A549 (cell line): ENCODE measurements around the gene SGCD. TPM values are rescaled to one million over a fixed set of nuclear protein-coding genes. Genes with fewer than 3 reads are reported as not detected.

Experiments
- ATAC-seq, 2 experiments: fragments of 200-7000 bp in 1 of 2; fragments of >200 bp in 1 of 2; cut with Nextera tagmentation in 1 of 2; cut with Tn5 transposase in 1 of 2; 3 replicates each; pipeline versions ENCODE4 v1.8.0 to v1.9.1; 2018 to 2020; ENCODE audit warnings: mild to moderate bottlenecking in 1 of 2, moderate library complexity in 1 of 2
- CTCF ChIA-PET: fragments of 300-600 bp; sonication (Branson Sonifier 250); formaldehyde crosslinking; extraction: SDS; loops from one replicate; lab custom pipeline; 2021; ENCODE audit warnings: antibody characterized with exemption, inconsistent platforms; lab: Yijun Ruan, JAX
- POLR2A ChIA-PET: fragments of 350-600 bp; formaldehyde crosslinking; extraction: SDS; loops from one replicate; lab custom pipeline; 2021; ENCODE audit warnings: antibody characterized with exemption, inconsistent platforms; lab: Yijun Ruan, JAX
- DNase-seq, 2 experiments: peaks; one replicate each; pipeline versions ENCODE4 v3.0.0 to v3.0.0-alpha.2; 2011 to 2016; ENCODE audit warnings: low read depth in 1 of 2, low spot score in 1 of 2
- FAIRE-seq: peaks from 2 replicates; lab custom pipeline; 2011; peaks lifted over from hg19 to GRCh38; lab: Jason Lieb, UNC
- H3K27ac ChIP-seq, 2 experiments: fragments of >200 bp; sonication (Bioruptor Twin); formaldehyde crosslinking; 3 replicates each; pipeline ENCODE4 v1.5.1; 2016 to 2017
- H3K4me1 ChIP-seq: fragments of >200 bp; sonication (Bioruptor Twin); formaldehyde crosslinking; 3 replicates; pipeline ENCODE4 v1.6.1; 2016
- H3K4me2 ChIP-seq: fragments of >200 bp; sonication (Bioruptor Twin); formaldehyde crosslinking; 3 replicates; pipeline ENCODE4 v1.6.1; 2016
- H3K4me3 ChIP-seq: fragments of >200 bp; sonication (Bioruptor Twin); formaldehyde crosslinking; 3 replicates; pipeline ENCODE4 v1.5.1; 2016
- H3K9me3 ChIP-seq: fragments of >200 bp; sonication (Bioruptor Twin); formaldehyde crosslinking; 3 replicates; pipeline ENCODE4 v1.6.1; 2016
- CBX2 ChIP-seq: fragments of 200-600 bp; sonication (generic); IDR thresholded peaks from 2 replicates; pipeline ENCODE4 v1.6.1; 2016; ENCODE audit warnings: low read depth, mild to moderate bottlenecking, borderline replicate concordance
- CEBPB ChIP-seq, 2 experiments: fragments of >200 bp in 1 of 2; sonication (Bioruptor Twin) in 1 of 2; formaldehyde crosslinking in 1 of 2; IDR thresholded peaks; 2 replicates each; pipeline ENCODE4 v1.6.1; 2012 to 2016
- CHD4 ChIP-seq: fragments of 200-600 bp; sonication (generic); IDR thresholded peaks from 2 replicates; pipeline ENCODE4 v1.6.1; 2016; ENCODE audit warnings: antibody characterized with exemption, mild to moderate bottlenecking, borderline replicate concordance
- EP300 ChIP-seq, 2 experiments: fragments of >200 bp; sonication (Bioruptor Twin); formaldehyde crosslinking; IDR thresholded peaks; 2 replicates in 1 of 2; 3 replicates in 1 of 2; pipeline ENCODE4 v1.6.1; 2016 to 2017
- ESRRA ChIP-seq: fragments of 150-350 bp; IDR thresholded peaks from 2 replicates; pipeline ENCODE4 v1.6.1; 2014; ENCODE audit warnings: mild to moderate bottlenecking, low read length, borderline replicate concordance
- FOSB ChIP-seq: fragments of 250-450 bp; sonication (Bioruptor Pico); IDR thresholded peaks from 2 replicates; pipeline ENCODE4 v1.5.0; 2020; ENCODE audit warnings: mild to moderate bottlenecking, moderate library complexity
- FOXS1 ChIP-seq: fragments of 250-450 bp; sonication (Bioruptor Pico); IDR thresholded peaks from 2 replicates; pipeline ENCODE4 v1.5.0; 2020; ENCODE audit warnings: mild to moderate bottlenecking, moderate library complexity
- HDAC2 ChIP-seq: fragments of 200-600 bp; sonication (generic); IDR thresholded peaks from 2 replicates; pipeline ENCODE4 v1.6.1; 2016
- HOXB13 ChIP-seq: fragments of 250-450 bp; sonication (Bioruptor Pico); IDR thresholded peaks from 2 replicates; pipeline ENCODE4 v1.5.0; 2020; ENCODE audit warnings: low read depth, mild to moderate bottlenecking, moderate library complexity
- HOXB5 ChIP-seq: fragments of 250-450 bp; sonication (Bioruptor Pico); IDR thresholded peaks from 2 replicates; pipeline ENCODE4 v1.5.0; 2020; ENCODE audit warnings: mild to moderate bottlenecking, moderate library complexity
- JUN ChIP-seq, 2 experiments: fragments of >200 bp; sonication (Bioruptor Twin); formaldehyde crosslinking; IDR thresholded peaks; 2 replicates in 1 of 2; 3 replicates in 1 of 2; pipeline ENCODE4 v1.6.1; 2016 to 2017
- JUNB ChIP-seq: fragments of >200 bp; sonication (Bioruptor Twin); formaldehyde crosslinking; IDR thresholded peaks from 2 replicates; pipeline ENCODE4 v1.6.1; 2016
- MYC ChIP-seq: IDR thresholded peaks from 2 replicates; pipeline ENCODE4 v1.6.1; 2012; ENCODE audit warnings: mild to moderate bottlenecking, inconsistent platforms, low read length, improper control_type of control experiment, borderline replicate concordance
- NPAS2 ChIP-seq: fragments of 250-450 bp; sonication (Bioruptor Pico); IDR thresholded peaks from 2 replicates; pipeline ENCODE4 v1.8.0; 2022; ENCODE audit warnings: mild to moderate bottlenecking, moderate library complexity, borderline replicate concordance
- NR3C1 ChIP-seq: fragments of >200 bp; sonication (Bioruptor Twin); formaldehyde crosslinking; IDR thresholded peaks from 3 replicates; pipeline ENCODE4 v1.6.1; 2017
- PHF8 ChIP-seq: fragments of 200-600 bp; sonication (generic); IDR thresholded peaks from 2 replicates; pipeline ENCODE4 v1.6.1; 2016; ENCODE audit warnings: low read depth, mild to moderate bottlenecking, antibody characterized with exemption, moderate library complexity, borderline replicate concordance
- POLR2A ChIP-seq: IDR thresholded peaks from 2 replicates; pipeline ENCODE4 v1.6.1; 2012; ENCODE audit warnings: mild to moderate bottlenecking, low read length
- POLR2AphosphoS2 ChIP-seq: conservative IDR thresholded peaks from 2 replicates; pipeline ENCODE4 v1.6.1; 2012; ENCODE audit warnings: low read length, improper control_type of control experiment, inconsistent platforms
- RAD21 ChIP-seq, 2 experiments: fragments of >200 bp in 1 of 2; sonication (Bioruptor Twin) in 1 of 2; formaldehyde crosslinking in 1 of 2; IDR thresholded peaks in 1 of 2; conservative IDR thresholded peaks in 1 of 2; 2 replicates in 1 of 2; 3 replicates in 1 of 2; pipeline ENCODE4 v1.6.1; 2012 to 2018; ENCODE audit warnings: inconsistent platforms in 1 of 2
- RARB ChIP-seq: fragments of 250-450 bp; sonication (Bioruptor Pico); IDR thresholded peaks from 2 replicates; pipeline ENCODE4 v1.8.0; 2021; ENCODE audit warnings: mild to moderate bottlenecking, moderate library complexity
- RFX5 ChIP-seq: fragments of 450-650 bp; IDR thresholded peaks from 2 replicates; pipeline ENCODE4 v1.7.1; 2014; ENCODE audit warnings: antibody characterized with exemption, mild to moderate bottlenecking, moderate library complexity
- RNF2 ChIP-seq: fragments of 200-600 bp; sonication (generic); IDR thresholded peaks from 2 replicates; pipeline ENCODE4 v1.6.1; 2016; ENCODE audit warnings: low read depth, mild to moderate bottlenecking, antibody characterized with exemption, moderate library complexity, borderline replicate concordance
- SREBF2 ChIP-seq: fragments of 450-650 bp; IDR thresholded peaks from 2 replicates; pipeline ENCODE4 v1.6.1; 2014; ENCODE audit warnings: mild to moderate bottlenecking, moderate library complexity
- TFCP2L1 ChIP-seq: fragments of 250-450 bp; sonication (Bioruptor Pico); IDR thresholded peaks from 2 replicates; pipeline ENCODE4 v1.5.0; 2021; ENCODE audit warnings: mild to moderate bottlenecking
- ZC3H11A ChIP-seq: fragments of 450-650 bp; IDR thresholded peaks from 2 replicates; pipeline ENCODE4 v1.6.1; 2014; ENCODE audit warnings: antibody characterized with exemption, mild to moderate bottlenecking
- ZFP36 ChIP-seq: fragments of 450-650 bp; IDR thresholded peaks from 2 replicates; pipeline ENCODE4 v1.6.1; 2014; ENCODE audit warnings: borderline replicate concordance; ENCODE audit not compliant: partially characterized antibody
- ZSCAN20 ChIP-seq: fragments of 250-450 bp; sonication (Bioruptor Pico); IDR thresholded peaks from 2 replicates; pipeline ENCODE4 v1.8.0; 2022; ENCODE audit warnings: mild to moderate bottlenecking, moderate library complexity
- WGBS: methylation state at CpG from one replicate; pipeline ENCODE4 v1.1.6; 2017; ENCODE audit errors: missing lambda C conversion rate; 5-methylcytosine and 5-hydroxymethylcytosine counted together
- polyA plus RNA-seq, 4 experiments: library from polyadenylated mRNA; depleted of rRNA in 3 of 4; stranded (reverse); fragments of >200 nt; fragmentation: RNase III in 1 of 4; extraction: RNeasy Plus Mini Kit Qiagen cat#74134 plus additional on column Dnase treatment in 1 of 4; gene quantifications; 2 replicates in 3 of 4; 3 replicates in 1 of 4; pipeline ENCODE4 v1.2.3, GENCODE V29; 2011 to 2017
- TF ChIP-seq, protein P1 (sequence below): IDR thresholded peaks from 2 replicates; pipeline ENCODE4 v1.6.1; 2012

The SGCD gene
- polyA plus RNA-seq, 2 of the 4 experiments (the other 2 are of a cell fraction), result 7.6 to 10.6 TPM

- TF ChIP-seq ESRRA, result no peak
- no peak for ATAC-seq
- POLR2A ChIA-PET, result no interaction called here
- Histone ChIP-seq H3K9me3 (no peaks in the 10 kb centered on the region), H3K4me1 (no peaks in the 10 kb centered on the region), H3K4me3 (no peak overlapping the region), H3K4me2 (peak overlapping the region; percentile 44; the same call in 2 of the 3 replicates), H3K27ac (no peak overlapping the region)
- no peak for DNase-seq
- CTCF ChIA-PET, result no interaction called here
- no peak for FAIRE-seq
- 39% methylated on average over 1 of the region's 1 CpG for WGBS
Observed at GRCh38 chr5:156799171-156799570, 472.2 kb downstream of the SGCD start.

- ATAC-seq, result no peak
- TF ChIP-seq ZC3H11A (no peak), JUN (IDR thresholded peaks at IDR 0.05) (no peak), ESRRA (no peak), FOSB (no peak), NR3C1 (no peak), CEBPB (IDR thresholded peaks at IDR 0.05) (no peak), ZFP36 (no peak), EP300 (IDR thresholded peaks at IDR 0.05) (no peak), HOXB5 (CRISPR knock-in tag) (no peak)
- Histone ChIP-seq H3K9me3 (no peaks in the 10 kb centered on the region), H3K4me2 (no peak overlapping the region), H3K4me3 (no peak overlapping the region), H3K27ac (no peak overlapping the region), H3K4me1 (no peaks in the 10 kb centered on the region)
- no peak for DNase-seq
- ChIA-PET CTCF (no interaction called here), POLR2A (no interaction called here)
- no peak for FAIRE-seq
- WGBS, result 73% methylated on average over 3 of the region's 3 CpGs
Observed at GRCh38 chr5:156800929-156801328, 474.0 kb downstream of the SGCD start.

DNA sequence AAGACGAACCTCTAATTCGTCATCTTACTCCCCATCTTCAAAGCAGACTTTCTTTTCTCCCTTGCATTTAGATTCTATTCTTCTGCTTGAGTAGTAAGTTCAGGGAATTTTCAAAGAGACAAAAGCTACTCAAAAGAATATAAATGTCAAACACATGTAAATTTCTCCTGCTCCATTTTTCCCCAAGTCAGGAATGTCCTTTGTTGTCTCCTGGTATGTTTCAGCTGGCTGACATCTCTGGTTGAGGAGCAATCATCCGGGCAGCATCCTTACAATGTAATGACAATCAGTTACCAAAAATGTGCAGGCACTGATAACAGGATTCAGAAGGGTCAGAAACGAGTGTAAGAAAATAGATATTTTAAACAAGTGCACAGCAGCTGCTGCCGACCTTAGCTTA, 475.5 kb downstream of the SGCD start:
- WGBS, result 84% methylated on average over 5 of the region's 5 CpGs
- FAIRE-seq (no peak), ATAC-seq (no peak)

DNA sequence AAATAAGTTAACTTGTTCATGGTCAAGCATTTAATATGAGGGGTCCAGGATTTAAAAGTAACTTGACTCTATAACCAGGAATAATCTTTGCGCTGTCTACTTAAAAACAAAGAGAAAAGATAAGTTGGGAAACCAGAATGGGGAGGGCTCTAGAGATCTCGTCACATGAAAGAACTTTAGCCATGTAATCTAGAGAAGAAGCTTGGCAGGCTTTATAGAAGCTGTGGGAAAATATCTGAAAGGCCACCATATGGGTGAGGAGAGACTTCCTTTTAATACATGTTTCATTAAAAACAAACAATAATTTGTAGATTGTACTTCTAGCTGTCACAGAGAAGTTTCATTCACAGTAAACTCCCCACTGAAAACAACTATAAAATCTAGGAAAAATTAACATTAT, 476.4 kb downstream of the SGCD start:
- 92% methylated on average over 2 of the region's 2 CpGs for whole genome bisulfite sequencing
- POLR2A ChIA-PET, result no interaction called here

More for the DNA sequence above, 475.5 kb downstream of the SGCD start:
- no peak overlapping the region for H3K4me2 ChIP-seq
- H3K4me3 ChIP-seq, result no peak overlapping the region
- no peaks in the 10 kb centered on the region for H3K4me1 ChIP-seq
- no peak overlapping the region for H3K27ac ChIP-seq
- H3K9me3 ChIP-seq, result no peaks in the 10 kb centered on the region
- no peak for TF ChIP-seq SREBF2
- no peak for TF ChIP-seq CBX2
- no peak for TF ChIP-seq FOXS1 (CRISPR knock-in tag)
- no peak for TF ChIP-seq HOXB13 (CRISPR knock-in tag)
- no peak for TF ChIP-seq ZC3H11A
- TF ChIP-seq RAD21 (conservative IDR thresholded peaks at IDR 0.05 in 1 of 2, IDR thresholded peaks at IDR 0.05 in 1 of 2), result no peak
- no peak for TF ChIP-seq RNF2
- no peak for TF ChIP-seq CHD4
- TF ChIP-seq PHF8, result no peak
- no peak for TF ChIP-seq ZFP36
- TF ChIP-seq POLR2AphosphoS2, result no peak
- TF ChIP-seq, protein P1, sequence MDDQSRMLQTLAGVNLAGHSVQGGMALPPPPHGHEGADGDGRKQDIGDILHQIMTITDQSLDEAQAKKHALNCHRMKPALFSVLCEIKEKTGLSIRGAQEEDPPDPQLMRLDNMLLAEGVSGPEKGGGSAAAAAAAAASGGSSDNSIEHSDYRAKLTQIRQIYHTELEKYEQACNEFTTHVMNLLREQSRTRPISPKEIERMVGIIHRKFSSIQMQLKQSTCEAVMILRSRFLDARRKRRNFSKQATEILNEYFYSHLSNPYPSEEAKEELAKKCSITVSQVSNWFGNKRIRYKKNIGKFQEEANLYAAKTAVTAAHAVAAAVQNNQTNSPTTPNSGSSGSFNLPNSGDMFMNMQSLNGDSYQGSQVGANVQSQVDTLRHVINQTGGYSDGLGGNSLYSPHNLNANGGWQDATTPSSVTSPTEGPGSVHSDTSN, result no peak
- no peak for TF ChIP-seq POLR2A
- no peak for TF ChIP-seq NPAS2 (CRISPR knock-in tag)
- no peak for TF ChIP-seq ZSCAN20
- TF ChIP-seq MYC, result no peak
- TF ChIP-seq RFX5, result no peak
- no peak for DNase-seq
- POLR2A ChIA-PET, result no interaction called here
- CTCF ChIA-PET, result interaction anchor here (1.4 kb wide), 1 partner anchor 1663 kb away, joined by 3 read pairs; no protein-coding TSS in a partner anchor

More for the DNA sequence above, 476.4 kb downstream of the SGCD start:
- Histone ChIP-seq H3K4me2 (no peak overlapping the region), H3K4me3 (no peak overlapping the region), H3K27ac (no peak overlapping the region), H3K4me1 (no peaks in the 10 kb centered on the region), H3K9me3 (no peaks in the 10 kb centered on the region)
- FAIRE-seq (no peak), ATAC-seq (no peak), DNase-seq (no peak)
- no peak for TF ChIP-seq POLR2A
- TF ChIP-seq RARB (CRISPR knock-in tag), result no peak
- no peak for TF ChIP-seq POLR2AphosphoS2
- TF ChIP-seq JUNB, result no peak
- no peak for TF ChIP-seq NPAS2 (CRISPR knock-in tag)
- TF ChIP-seq FOXS1 (CRISPR knock-in tag), result no peak
- TF ChIP-seq JUN (IDR thresholded peaks at IDR 0.05), result no peak
- no peak for TF ChIP-seq HDAC2
- no peak for TF ChIP-seq SREBF2
- no peak for TF ChIP-seq HOXB13 (CRISPR knock-in tag)
- no peak for TF ChIP-seq TFCP2L1 (CRISPR knock-in tag)
- no peak for TF ChIP-seq MYC
- CTCF ChIA-PET, result no interaction called here
